Activated CD8-positive, alpha-beta T cell treated with anti-CD3 and anti-CD28 coated beads for 36 hours (primary cell): ENCODE results near the gene ADAMTS20. TPM values are rescaled to one million over a fixed set of nuclear protein-coding genes. Genes with fewer than 3 reads are reported as not detected.

Source experiments
- ATAC-seq: fragments of 200-7000 bp; cut with Tn5 transposase; one replicate; pipeline ENCODE4 v1.10.0; 2021; ENCODE audit warnings: mild to moderate bottlenecking, moderate library complexity
- CTCF ChIA-PET: fragments of 350-600 bp; sonication (Branson Sonifier 250); formaldehyde crosslinking; loops from one replicate; lab custom pipeline; 2021; ENCODE audit warnings: antibody characterized with exemption; lab: Charles Lee
- POLR2A ChIA-PET: fragments of 350-600 bp; sonication (Branson Sonifier 250); formaldehyde crosslinking; loops from one replicate; lab custom pipeline; 2021; ENCODE audit warnings: antibody characterized with exemption; lab: Charles Lee
- DNase-seq: peaks from one replicate; pipeline ENCODE4 v3.0.0-alpha.2; 2020
- H3K27ac Mint-ChIP-seq: one replicate; pipeline ENCODE4 v1.8.0; 2021; ENCODE audit warnings: mild to moderate bottlenecking, mixed read lengths
- H3K27me3 Mint-ChIP-seq: one replicate; pipeline ENCODE4 v1.8.0; 2021; ENCODE audit warnings: mixed read lengths
- H3K36me3 Mint-ChIP-seq: one replicate; pipeline ENCODE4 v1.8.0; 2021; ENCODE audit warnings: low read depth, mixed read lengths
- H3K4me1 Mint-ChIP-seq: one replicate; pipeline ENCODE4 v1.8.0; 2021; ENCODE audit warnings: low read depth, mixed read lengths
- H3K4me3 Mint-ChIP-seq: one replicate; pipeline ENCODE4 v1.8.0; 2021; ENCODE audit warnings: mild to moderate bottlenecking, moderate library complexity, mixed read lengths
- H3K9me3 Mint-ChIP-seq: one replicate; pipeline ENCODE4 v1.8.0; 2021; ENCODE audit warnings: mixed read lengths
- intact Hi-C: fragments of 100-400 bp; cut with micrococcal nuclease; formaldehyde crosslinking; loops from one replicate; pipeline ENCODE4 v1.10.0; 2022
- total RNA-seq, 2 experiments: library from RNA; stranded (reverse); gene quantifications; one replicate each; pipeline ENCODE4 v1.2.3, GENCODE V29; 2021
- TF ChIP-seq, protein P1 (sequence below): fragments of 200-600 bp; IDR thresholded peaks from one replicate; pipeline ENCODE4 v1.8.0; 2022; ENCODE audit warnings: antibody characterized with exemption, mild to moderate bottlenecking

The ADAMTS20 gene
- total RNA-seq, 2 experiments from 2014 or later: not detected

DNA sequence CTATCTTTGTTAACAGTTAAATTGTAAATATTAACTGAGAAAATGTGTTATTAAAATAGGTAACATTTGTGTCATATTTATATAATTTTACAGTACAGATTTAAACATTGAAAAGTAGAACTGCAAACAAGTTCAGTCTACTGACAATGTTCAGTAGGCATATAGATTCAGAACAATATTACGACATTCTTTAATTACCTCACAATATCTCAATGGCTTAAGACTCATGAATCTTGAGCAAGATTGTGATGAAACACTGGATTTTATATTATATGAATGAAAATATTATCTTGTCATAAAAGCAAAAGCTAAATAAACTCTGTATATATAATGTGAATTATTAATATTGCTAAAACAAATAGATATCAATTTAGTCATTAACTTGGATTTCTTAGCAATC, 194.9 kb downstream of the ADAMTS20 start:
- ChIA-PET POLR2A (no interaction called here), CTCF (no interaction called here)
- no peaks in the 10 kb centered on the region for H3K36me3 Mint-ChIP-seq

DNA sequence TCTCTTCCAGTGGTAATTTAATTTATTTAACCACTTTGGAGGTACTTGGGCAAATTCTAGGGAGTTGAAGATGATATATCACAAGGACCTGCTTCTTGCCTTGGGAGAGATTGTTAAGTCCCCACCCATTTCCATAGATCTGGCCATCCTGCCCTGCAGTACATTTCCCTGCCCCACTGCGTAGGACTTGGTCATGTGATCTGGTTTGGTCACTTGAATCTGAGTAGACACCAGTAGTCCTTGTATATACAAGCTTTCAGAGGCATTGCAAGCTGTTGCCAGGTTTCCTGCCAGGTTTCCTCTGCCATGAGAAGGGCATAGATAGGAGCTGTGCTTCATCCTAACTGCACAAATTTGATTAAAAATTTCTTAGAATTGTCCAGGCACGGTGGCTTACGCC, 200.0 kb downstream of the ADAMTS20 start:
- Mint-ChIP-seq H3K9me3 (no peaks in the 10 kb centered on the region), H3K27me3 (no peaks in the 10 kb centered on the region), H3K36me3 (no peaks in the 10 kb centered on the region), H3K4me1 (no peaks in the 10 kb centered on the region), H3K27ac (no peak overlapping the region), H3K4me3 (no peak overlapping the region)
- no peak for DNase-seq
- ChIA-PET CTCF (no interaction called here), POLR2A (no interaction called here)
- TF ChIP-seq, protein P1, sequence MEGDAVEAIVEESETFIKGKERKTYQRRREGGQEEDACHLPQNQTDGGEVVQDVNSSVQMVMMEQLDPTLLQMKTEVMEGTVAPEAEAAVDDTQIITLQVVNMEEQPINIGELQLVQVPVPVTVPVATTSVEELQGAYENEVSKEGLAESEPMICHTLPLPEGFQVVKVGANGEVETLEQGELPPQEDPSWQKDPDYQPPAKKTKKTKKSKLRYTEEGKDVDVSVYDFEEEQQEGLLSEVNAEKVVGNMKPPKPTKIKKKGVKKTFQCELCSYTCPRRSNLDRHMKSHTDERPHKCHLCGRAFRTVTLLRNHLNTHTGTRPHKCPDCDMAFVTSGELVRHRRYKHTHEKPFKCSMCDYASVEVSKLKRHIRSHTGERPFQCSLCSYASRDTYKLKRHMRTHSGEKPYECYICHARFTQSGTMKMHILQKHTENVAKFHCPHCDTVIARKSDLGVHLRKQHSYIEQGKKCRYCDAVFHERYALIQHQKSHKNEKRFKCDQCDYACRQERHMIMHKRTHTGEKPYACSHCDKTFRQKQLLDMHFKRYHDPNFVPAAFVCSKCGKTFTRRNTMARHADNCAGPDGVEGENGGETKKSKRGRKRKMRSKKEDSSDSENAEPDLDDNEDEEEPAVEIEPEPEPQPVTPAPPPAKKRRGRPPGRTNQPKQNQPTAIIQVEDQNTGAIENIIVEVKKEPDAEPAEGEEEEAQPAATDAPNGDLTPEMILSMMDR: no peak
- intact Hi-C loops: no loop called here
- ATAC-seq: no peak

More for the DNA sequence above, 194.9 kb downstream of the ADAMTS20 start:
- TF ChIP-seq, protein P1: no peak
- DNase-seq (no peak), ATAC-seq (no peak)
- H3K4me1 Mint-ChIP-seq: no peaks in the 10 kb centered on the region
- H3K27ac Mint-ChIP-seq: no peak overlapping the region
- no peaks in the 10 kb centered on the region for H3K27me3 Mint-ChIP-seq
- no peaks in the 10 kb centered on the region for H3K9me3 Mint-ChIP-seq
- H3K4me3 Mint-ChIP-seq: no peak overlapping the region
- intact Hi-C loops: no loop called here

DNA sequence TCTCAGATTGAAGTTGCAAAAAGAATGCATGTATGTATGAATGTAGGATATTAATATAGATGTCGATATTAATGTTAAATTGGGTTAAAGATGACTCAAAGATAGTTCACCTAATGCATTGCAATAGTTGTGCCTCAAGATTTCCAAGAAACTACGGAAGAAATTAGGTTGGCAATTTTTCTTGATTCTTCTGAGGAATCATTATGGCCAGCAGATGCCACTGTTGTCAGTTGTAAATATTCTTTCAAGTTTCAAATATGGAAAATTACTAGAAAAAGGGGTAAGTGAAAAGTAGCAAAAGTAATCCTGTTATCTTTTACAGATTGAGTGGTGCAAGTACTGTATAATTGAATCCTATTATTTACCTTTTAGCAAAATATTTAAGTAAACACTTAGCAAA, 202.1 kb downstream of the ADAMTS20 start:
- Mint-ChIP-seq H3K27ac (no peak overlapping the region), H3K9me3 (peaks cover 6% of the 10 kb centered on the region), H3K4me1 (no peaks in the 10 kb centered on the region), H3K27me3 (no peaks in the 10 kb centered on the region), H3K36me3 (no peaks in the 10 kb centered on the region), H3K4me3 (no peak overlapping the region)
- TF ChIP-seq, protein P1: no peak
- intact Hi-C loops: no loop called here
- ChIA-PET CTCF (no interaction called here), POLR2A (no interaction called here)
- DNase-seq (no peak), ATAC-seq (no peak)

DNA sequence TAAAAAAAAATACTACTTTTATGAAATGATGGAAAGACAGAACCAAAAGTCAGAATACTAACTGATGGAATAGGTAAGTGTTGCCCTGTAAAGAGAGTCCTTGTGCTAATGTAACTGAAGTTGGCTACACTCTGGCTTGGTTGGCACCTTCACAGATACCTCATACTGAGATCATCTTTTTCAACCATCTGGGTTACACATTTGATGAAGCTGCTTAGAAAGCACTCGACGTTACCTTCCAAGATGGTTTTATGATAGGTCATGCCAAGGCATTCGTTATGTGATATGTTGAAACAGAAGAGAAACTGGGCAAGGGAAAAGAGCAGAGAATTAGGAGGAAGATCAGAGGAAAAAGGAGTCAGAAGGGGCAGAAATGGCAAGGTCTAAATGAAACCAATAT, 203.8 kb downstream of the ADAMTS20 start:
- peaks cover 8% of the 10 kb centered on the region for H3K9me3 Mint-ChIP-seq
- ChIA-PET POLR2A (no interaction called here), CTCF (no interaction called here)

DNA sequence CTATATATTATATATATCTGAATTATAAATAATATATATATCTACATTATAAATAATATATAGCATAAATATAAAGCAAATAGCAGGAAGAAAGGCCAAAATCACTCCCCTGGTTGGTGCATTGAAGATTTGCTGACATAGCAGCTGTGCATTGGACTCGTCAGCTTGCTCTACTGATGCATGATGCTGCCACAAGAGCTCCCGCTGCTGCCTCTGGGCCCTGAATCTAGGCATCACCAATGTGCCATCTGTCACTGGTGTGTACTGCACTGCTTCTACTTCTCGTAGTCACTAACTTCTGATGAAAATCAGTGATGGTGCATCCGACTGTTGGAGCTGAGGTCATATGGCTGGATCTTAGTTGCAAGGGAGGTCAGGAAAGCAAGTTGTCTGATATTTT, 205.0 kb downstream of the ADAMTS20 start:
- Mint-ChIP-seq H3K27me3 (no peaks in the 10 kb centered on the region), H3K36me3 (no peaks in the 10 kb centered on the region), H3K4me1 (no peaks in the 10 kb centered on the region), H3K9me3 (peaks cover 8% of the 10 kb centered on the region), H3K4me3 (no peak overlapping the region), H3K27ac (no peak overlapping the region)
- POLR2A ChIA-PET: no interaction called here
- ATAC-seq (no peak), DNase-seq (no peak)
- TF ChIP-seq, protein P1: no peak
- intact Hi-C loops: no loop called here
- CTCF ChIA-PET: no interaction called here

More for the DNA sequence above, 203.8 kb downstream of the ADAMTS20 start:
- TF ChIP-seq, protein P1: no peak
- intact Hi-C loops: no loop called here
- no peaks in the 10 kb centered on the region for H3K4me1 Mint-ChIP-seq
- H3K27ac Mint-ChIP-seq: no peak overlapping the region
- no peak for DNase-seq
- H3K27me3 Mint-ChIP-seq: no peaks in the 10 kb centered on the region
- no peak overlapping the region for H3K4me3 Mint-ChIP-seq
- no peaks in the 10 kb centered on the region for H3K36me3 Mint-ChIP-seq
- no peak for ATAC-seq
